HG02970 (cell line): ENCODE measurements around the gene MAML3.

Source experiments
- ATAC-seq: cut with Tn5 transposase; IDR thresholded peaks from one replicate; pipeline ENCODE4 v1.9.1; 2021; ENCODE audit warnings: mild to moderate bottlenecking, moderate library complexity, moderate number of reproducible peaks; ENCODE audit not compliant: unreplicated experiment, low FRiP score

MAML3 gene

DNA sequence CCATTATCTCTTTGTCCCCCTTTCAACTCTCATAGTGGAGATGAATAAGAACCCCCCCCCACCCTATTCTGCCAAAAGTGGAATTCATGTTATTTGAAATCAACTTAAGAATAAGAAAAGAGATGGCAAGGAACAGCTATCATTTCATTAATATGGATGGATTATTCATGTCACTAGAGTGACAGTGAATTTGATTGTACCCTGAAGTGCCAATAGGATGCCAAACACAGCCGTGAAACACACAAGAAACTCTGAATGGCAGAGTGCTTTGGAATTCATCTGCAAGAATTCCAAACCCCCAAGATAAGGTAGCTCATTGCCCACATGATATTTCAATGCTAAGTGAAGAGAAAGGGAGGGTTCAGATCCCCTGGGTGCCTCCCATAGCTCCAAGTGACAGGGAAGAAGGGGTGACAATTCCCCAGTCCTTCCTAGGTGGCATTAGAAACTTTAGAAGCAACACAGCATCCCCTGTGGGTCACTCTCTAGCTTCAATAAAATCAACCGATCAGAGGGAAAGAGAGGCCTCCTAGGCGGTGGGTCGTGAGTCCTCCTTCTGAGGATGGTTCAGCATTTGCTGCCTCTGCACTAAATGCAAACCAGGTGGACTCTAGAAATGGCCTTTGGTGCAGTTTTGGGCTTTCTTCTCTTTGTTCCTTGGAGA is 404.0 kb downstream of the MAML3 start:
- ATAC-seq: no peak

- ATAC-seq: no peak
These were observed 404.6 kb downstream of the MAML3 start for GRCh38 chr4:139749338-139749737.

- no peak for ATAC-seq
These were observed 407.4 kb downstream of the MAML3 start for GRCh38 chr4:139746431-139747171.

- ATAC-seq: no peak
These were observed 408.8 kb downstream of the MAML3 start for GRCh38 chr4:139745111-139745639.

- ATAC-seq: no peak
These were observed 409.8 kb downstream of the MAML3 start for GRCh38 chr4:139744232-139744631.

DNA sequence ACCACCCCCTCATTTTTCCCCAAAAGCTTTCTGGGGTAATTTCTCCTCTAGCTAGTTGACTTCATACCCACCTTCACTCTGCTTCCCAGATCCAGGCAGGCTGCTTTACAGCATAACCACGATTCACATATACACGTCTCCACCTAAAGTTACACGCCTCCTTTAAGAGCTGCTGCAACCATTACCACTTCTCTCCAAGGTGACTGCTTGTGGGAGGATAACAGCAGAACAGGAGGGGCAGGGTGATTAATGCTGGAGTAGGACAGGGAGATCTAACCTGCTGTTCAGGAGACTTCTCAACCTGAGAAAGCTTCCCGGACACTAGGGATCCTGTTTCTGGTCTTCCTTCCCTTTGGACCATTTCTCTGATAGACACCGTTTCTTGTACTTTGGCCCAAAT is 411.0 kb downstream of the MAML3 start:
- no peak for ATAC-seq

- no peak for ATAC-seq
These were observed 413.4 kb downstream of the MAML3 start for GRCh38 chr4:139740531-139741041.

GRCh38 chr4:139740121-139740520 is 413.9 kb downstream of the MAML3 start:
- no peak for ATAC-seq

DNA sequence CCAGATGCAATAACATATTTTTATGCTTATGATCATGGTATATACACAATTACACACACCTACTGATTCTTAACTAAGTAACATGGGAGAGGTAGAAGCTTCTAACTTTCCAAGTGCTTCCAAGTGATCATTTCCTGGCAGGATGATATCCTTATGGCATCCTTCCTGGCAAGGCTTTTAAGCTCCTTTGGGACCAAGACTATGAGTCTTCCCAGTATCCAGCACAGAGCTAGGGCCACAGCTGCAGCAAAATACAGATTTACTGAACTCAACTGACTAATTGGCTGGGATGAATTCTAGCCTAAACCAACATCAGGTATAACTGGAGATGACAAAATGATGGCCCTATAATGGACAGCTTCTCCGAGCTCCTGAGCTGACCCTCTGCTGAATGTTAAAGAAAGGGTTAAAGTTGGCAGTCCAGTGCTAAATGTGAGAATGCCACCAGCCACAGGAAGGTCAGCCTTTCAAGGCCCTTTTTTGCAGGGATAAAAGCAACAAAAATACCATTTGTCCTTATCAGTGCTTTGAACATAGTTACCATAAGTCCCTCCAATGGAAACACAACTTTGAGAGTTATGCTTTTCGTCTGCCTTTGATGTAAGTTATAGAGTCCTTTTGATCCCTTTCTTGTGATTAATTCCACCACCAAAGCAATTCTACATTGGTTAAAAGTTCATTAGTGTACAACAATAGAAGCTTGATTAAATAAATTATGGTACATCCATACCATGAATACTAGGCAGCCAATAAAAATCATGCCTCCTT is 415.0 kb downstream of the MAML3 start:
- ATAC-seq: no peak

DNA sequence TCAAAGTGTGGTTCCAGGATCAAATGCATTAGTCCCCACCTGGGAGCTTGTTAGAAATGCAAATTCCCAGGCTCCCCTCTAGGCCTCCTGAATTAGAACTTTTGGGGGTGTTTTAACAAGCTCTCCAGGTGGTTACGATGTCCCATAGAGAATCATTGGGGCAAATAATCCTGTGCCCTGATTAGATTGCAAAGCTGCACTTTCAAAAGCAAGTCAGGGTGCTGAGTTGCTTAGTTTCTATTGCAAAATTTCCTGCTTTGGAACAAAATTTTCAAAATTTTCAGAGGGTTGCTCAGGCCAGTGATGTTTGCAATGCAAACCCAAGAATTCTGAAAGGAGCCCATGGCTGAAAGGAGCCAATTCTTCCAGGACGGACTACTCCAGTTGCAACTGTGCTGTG is 417.3 kb downstream of the MAML3 start:
- ATAC-seq: no peak

DNA sequence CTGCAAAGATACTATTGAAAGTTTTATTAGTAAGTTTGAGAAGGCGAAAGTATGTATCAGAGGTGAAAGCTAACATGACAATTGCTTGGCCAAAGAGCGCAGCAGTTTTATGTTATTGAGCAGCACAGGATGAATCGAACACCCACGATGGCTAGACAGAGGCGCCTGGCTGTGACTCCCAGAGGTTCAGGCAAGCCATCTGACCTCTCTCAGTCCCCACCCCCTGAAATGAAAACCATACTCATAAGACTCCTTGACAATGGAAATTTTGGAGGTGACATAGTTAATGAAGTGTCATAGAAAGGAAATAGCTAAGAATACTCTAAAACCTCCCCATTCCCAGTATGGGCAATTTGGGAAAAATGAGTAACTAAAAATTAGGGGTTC is 417.7 kb downstream of the MAML3 start:
- ATAC-seq: no peak

- no peak for ATAC-seq
These were observed 418.4 kb downstream of the MAML3 start for GRCh38 chr4:139735381-139736273.

- ATAC-seq: no peak
These were observed 419.1 kb downstream of the MAML3 start for GRCh38 chr4:139734875-139735380.

DNA sequence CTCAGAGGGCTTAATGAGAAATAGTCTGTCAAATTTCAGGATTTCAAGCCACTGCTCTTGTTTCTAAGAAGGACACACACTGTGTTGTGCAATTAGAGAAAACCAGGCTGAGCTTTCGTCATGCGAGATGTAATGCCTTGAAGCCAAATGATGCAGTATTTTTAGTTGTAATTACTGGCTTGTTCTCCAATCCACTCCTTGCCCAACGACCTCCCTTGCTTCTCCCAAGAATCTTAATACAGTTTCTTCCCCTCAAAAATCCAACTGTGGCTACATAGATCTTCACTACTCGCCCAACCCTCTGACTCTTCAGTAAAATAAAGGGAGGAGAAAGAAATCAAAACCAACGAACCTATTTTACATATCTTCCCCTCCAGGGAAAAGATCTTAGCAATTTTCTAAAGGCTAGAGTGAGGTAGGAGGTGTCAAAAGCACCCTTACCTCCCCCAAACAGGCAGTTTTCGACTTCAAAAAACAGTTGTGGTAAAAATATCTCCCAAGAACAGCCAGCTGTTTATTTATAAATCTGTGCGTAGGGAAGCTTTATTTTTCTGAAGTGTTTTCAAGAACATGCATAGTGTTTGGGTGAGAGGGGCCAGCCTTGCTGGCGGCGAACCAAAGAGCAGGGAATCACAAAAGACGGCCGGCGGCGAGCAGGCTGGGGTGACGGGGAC is 419.6 kb downstream of the MAML3 start:
- ATAC-seq: no peak

GRCh38 chr4:139732991-139733570 is 420.9 kb downstream of the MAML3 start:
- ATAC-seq: no peak

- no peak for ATAC-seq
These were observed 425.1 kb downstream of the MAML3 start for GRCh38 chr4:139728840-139729239.

DNA sequence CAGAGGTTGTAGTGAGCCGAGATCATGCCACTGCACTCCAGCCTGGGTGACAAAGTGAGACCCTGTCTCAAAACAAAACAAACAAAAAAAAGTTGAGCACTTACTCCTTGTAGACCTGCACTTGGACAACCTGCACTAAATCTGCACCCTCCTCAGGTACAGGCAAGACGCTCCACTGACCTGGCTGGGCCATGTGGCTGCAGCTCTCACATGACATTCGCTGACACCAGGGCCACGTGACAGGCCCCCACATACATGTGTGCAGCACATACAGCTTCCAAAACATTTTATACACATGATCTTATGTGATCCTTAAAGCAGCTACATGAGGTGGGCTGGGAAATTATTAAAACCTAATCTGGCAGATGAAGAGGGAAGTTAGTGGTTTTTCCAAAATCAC is 425.8 kb downstream of the MAML3 start:
- ATAC-seq: no peak

GRCh38 chr4:139726615-139727014 is 427.4 kb downstream of the MAML3 start:
- no peak for ATAC-seq

- ATAC-seq: no peak
These were observed 428.7 kb downstream of the MAML3 start for GRCh38 chr4:139725236-139725635.
